K562 (cell line): Measurements from ENCODE around the gene GPR35. TPM values are rescaled to one million over a fixed set of nuclear protein-coding genes. Genes with fewer than 3 reads are reported as not detected.

Experiments used
- C11orf30 ChIP-seq: fragments of 450-650 bp; IDR thresholded peaks from 2 replicates; pipeline ENCODE4 v1.6.1; 2016; ENCODE audit warnings: low read depth, mild to moderate bottlenecking
- GTF2A2 ChIP-seq: IDR thresholded peaks from 2 replicates; pipeline ENCODE4 v1.6.1; 2016; ENCODE audit warnings: mild to moderate bottlenecking, missing genetic modification characterization, missing compliant biosample characterization
- RNF2 ChIP-seq: sonication (generic); IDR thresholded peaks from 2 replicates; pipeline ENCODE4 v1.6.1; 2016
- SMAD1 ChIP-seq: fragments of 150-350 bp; IDR thresholded peaks from 2 replicates; pipeline ENCODE4 v1.6.1; 2014; ENCODE audit warnings: low read length, low read depth; ENCODE audit not compliant: partially characterized antibody
- ZNF318 ChIP-seq, 2 experiments: fragments of 450-650 bp; IDR thresholded peaks; 2 replicates each; pipeline ENCODE4 v1.6.1; 2016; ENCODE audit warnings: mild to moderate bottlenecking in 2 of 2, borderline replicate concordance in 1 of 2, low read depth in 1 of 2, moderate library complexity in 1 of 2
- polyA plus RNA-seq, 8 experiments: library from polyadenylated mRNA; depleted of rRNA in 4 of 8; stranded (reverse) in 5 of 8; unstranded in 3 of 8; fragments of >200 nt; fragmentation: Nextera tagmentation in 2 of 8; fragmentation: Illumina TruSeq in 1 of 8; extraction: Ambion mirVana in 2 of 8; extraction: Trizol in 1 of 8; gene quantifications; 2 replicates each; pipeline versions ENCODE4 v1.2.1 to v1.2.3, GENCODE V29; 2011 to 2014; ENCODE audit warnings: inconsistent platforms in 1 of 8, missing spikeins in 1 of 8
- total RNA-seq, 7 experiments: library from RNA; depleted of rRNA in 6 of 7; stranded (reverse); fragments of >200 nt in 6 of 7; fragmentation: Illumina TruSeq in 2 of 7; extraction: Trizol in 2 of 7; gene quantifications; 2 replicates each; pipeline versions ENCODE4 v1.2.1 to v1.2.3, GENCODE V29; 2011 to 2021; ENCODE audit warnings: low replicate concordance in 1 of 7

The GPR35 gene
- total and polyA plus RNA-seq, 9 of the 15 experiments (the other 6 are each of a cell fraction or from before 2014, with no cell fraction given), result 0.04 to 0.50 (median 0.29) TPM; not detected in 3

- TF ChIP-seq ZNF318 (IDR thresholded peaks at IDR 0.05; ENCODE audit: borderline replicate concordance in 1 of 2, low read depth in 1 of 2) (no peak), C11orf30 (no peak), RNF2 (no peak), SMAD1 (no peak), GTF2A2 (tag) (no peak)
- TF ChIP-seq, all 486 proteins: peak for 0
Observed at GRCh38 chr2:240649331-240649730, 24.1 kb downstream of the GPR35 start (continued).
